Stimulated activated CD8-positive, alpha-beta memory T cell treated with anti-CD3 and anti-CD28 coated beads, Interleukin-4, amount 100 ng/mL, for 4 hours (primary cell): Measurements from ENCODE around the gene PKP1.

ENCODE experiments used
- DNase-seq, 2 donors: peaks; one replicate each; pipeline ENCODE4 v3.0.0-alpha.2; 2020; ENCODE audit warnings: low read depth in 2 of 2, low spot score in 1 of 2

Gene PKP1

GRCh38 chr1:201260648-201261311, 22.5 kb upstream of the PKP1 start:
- no peak for DNase-seq

- DNase-seq: no peak
Observed at GRCh38 chr1:201261771-201262547, 21.3 kb upstream of the PKP1 start.

DNA sequence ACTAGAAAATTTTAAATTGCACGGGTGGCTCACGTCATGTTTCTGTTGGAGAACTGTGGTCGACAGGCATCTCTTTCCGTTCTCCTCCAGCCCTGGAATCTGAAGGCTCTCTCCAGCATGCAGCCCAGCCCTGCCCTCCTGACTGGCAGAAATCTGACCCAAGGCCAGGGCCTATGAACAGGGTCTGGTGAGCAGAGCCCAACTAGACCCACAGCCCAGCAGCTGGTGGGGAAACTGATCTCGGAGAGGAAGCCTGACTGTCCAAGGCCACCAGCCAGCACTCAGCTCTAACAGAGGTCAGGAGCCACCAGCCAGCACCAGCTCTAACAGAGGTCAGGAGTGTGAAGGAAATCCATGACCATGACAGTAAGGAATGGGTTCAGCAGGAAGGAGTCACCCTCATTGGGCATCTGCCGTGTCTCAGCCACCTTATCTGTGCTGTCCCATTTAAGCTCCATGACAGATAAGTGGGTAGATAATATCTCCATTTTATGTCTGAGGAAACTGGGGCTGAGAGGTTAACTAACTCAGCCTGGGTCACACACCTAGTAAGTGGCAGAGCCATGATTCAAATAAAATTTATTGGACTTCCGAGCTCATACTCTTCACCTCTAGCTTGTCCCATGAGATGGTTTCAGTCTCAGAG, 20.2 kb upstream of the PKP1 start:
- DNase-seq: no peak

- no peak for DNase-seq
Observed at GRCh38 chr1:201264072-201264471, 19.2 kb upstream of the PKP1 start.

DNA sequence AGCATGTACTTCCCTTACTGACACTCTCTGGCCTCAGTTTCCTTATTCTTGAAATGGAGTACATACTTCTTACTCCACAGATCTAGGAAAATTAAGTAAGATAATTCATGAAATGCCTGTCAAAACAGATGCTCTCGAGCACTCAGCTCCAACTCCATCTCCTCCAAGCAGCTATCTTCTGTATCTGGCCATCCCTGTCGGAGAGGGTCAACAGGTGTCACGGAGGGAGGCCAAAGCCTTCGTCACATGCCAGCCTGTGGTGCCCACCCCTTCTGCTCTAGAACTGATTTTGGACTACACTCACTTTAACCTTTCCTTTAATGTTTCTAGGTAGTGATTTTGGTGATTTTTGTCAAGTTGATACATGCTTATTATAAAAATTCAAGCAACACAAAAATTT, 18.8 kb upstream of the PKP1 start:
- DNase-seq: no peak

GRCh38 chr1:201265756-201266155, 17.6 kb upstream of the PKP1 start:
- no peak for DNase-seq

DNA sequence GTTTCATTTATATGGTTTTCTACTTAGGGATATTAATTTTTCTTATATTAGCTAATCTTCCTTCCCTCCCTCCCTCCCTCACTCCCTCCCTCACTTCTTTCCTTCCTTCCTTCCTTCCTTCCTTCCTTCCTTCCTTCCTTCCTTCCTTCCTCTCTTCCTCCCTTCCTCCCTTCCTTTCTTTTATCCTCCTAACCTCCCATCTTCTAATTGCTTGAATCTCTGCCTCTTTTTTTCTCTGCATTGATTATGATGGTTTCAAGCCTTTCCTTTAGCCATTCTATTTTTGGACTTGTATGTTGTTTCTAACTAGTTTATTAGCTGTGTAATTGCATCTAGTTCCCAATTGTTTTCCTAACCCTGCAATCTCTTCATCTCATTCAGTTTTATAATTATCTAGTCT, 17.0 kb upstream of the PKP1 start:
- DNase-seq: no peak

- DNase-seq: no peak
Observed at GRCh38 chr1:201266774-201267173, 16.5 kb upstream of the PKP1 start.

DNA sequence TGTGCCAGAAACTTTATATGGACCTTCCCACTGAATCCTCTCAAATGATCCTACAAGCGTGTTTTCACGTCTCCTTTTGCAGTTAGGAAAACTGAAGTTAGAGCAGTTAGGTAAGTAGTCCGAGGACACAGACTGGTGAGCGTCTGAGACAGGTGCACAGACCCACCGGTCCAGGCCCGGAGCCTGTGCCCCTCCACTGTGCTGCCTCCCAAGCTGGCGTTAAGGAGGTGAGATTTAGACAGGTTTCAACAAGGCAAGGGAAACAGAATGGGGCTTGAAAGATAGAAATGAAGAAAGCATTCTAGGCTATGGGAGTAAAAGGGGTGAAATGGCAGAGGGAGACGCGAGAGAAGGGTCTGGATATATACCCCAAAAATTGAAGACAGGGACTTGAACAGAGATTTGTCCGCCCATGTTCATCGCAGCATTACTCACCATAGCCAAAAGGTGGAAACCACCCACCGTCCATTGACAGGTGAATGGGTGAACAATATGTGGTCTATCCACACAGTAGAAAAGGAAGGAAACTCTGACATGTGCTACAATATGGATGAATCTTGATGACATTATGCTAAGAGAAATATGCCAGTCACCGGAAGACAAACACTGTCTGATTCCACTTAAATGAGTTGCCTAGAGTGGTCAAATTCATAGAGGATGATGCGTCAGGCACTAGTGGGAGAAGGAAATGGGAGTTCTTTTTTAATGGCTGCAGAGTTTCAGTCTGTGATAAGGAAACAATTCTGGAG, 15.7 kb upstream of the PKP1 start:
- DNase-seq: no peak

DNA sequence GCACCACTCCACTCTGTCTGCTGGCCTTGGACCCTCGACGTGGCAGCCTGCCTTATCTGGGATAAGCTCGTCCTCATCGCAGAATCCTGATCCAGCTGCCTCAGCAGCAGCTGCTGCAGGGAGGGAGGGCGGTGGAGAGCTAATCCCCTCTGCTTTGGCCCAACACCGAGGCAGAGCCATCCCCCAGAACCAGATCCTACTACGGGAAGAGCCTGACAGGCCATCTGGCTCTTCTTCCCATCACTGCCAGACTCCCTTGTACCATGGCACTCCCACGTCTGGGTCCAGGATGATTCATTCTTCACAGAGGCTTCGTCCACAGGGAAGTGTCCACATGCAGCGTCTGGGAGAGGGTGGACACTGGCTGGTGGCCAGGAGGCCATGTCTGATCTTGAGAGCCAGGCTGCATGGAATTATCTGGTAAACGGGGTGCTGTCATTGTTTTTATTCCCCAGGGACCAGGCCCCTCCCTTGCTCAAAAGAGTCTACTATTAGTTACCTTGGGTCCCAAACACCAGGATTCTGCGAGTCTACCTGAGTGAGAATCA, 14.6 kb upstream of the PKP1 start:
- no peak for DNase-seq

DNA sequence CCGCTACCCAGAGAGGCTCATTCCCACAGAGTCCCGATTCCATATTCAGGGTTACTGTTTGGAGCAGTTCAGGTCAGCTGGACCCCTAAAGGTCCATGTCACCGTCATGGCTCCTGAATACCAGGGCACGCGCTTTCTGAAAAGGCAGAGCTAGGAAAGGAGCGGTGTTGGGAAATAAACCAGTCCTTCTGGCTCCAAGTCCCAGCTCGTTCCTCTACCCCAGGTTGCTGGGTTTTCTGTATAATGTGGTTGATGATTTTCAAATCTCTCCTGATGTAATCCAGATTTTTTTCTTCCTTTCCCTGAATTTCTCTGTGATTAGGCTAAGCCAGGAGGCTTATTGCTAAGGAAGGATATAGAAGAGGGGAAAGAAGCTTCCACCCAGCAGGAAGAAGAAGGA, 14.0 kb upstream of the PKP1 start:
- no peak for DNase-seq

GRCh38 chr1:201269900-201270410, 13.4 kb upstream of the PKP1 start:
- DNase-seq: no peak

GRCh38 chr1:201270616-201271390, 12.5 kb upstream of the PKP1 start:
- no peak for DNase-seq

- DNase-seq: no peak
Observed at GRCh38 chr1:201272799-201273198, 10.5 kb upstream of the PKP1 start.

- DNase-seq: no peak
Observed at GRCh38 chr1:201274616-201275252, 8.6 kb upstream of the PKP1 start.

DNA sequence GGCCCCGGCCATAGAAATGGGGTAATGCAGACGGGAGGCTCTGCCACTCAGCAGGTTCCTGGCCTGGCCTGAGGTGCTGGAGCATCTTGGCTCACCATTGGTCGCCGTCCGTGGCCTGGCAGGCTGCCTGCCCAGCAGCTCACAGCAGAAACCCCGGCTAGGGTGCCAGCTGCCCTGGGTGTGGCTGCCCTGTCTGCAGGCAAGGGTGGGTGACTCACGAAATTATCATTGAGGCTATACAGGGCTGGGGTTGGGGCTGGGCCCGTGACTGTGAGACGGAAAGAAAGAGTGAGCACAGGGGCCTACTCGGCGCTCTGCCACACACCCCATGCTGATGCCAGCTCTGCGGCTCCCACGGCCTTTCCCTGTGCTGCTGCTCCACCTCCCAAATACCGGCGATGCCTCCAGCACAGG, 8.0 kb upstream of the PKP1 start:
- no peak for DNase-seq

DNA sequence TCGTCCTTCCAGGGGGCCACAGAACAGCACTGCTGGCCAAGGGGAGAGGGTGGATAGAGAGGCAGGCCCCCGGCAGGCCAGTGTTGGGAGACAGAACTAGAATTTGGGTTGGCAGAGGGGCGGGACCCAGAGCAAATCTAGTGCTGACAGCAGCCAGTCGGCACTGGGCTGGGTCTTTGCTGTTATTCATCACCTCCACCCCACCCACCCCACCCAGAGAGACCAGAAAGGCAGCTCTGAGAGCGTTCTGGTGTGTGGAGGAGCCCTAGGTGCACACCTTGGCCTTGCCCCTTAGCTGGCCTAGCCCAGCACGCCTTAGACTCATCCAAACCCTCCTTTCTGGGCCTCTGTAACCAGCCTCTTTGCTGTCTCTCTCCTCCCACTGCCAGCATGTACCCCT, 6.4 kb upstream of the PKP1 start:
- no peak for DNase-seq

DNA sequence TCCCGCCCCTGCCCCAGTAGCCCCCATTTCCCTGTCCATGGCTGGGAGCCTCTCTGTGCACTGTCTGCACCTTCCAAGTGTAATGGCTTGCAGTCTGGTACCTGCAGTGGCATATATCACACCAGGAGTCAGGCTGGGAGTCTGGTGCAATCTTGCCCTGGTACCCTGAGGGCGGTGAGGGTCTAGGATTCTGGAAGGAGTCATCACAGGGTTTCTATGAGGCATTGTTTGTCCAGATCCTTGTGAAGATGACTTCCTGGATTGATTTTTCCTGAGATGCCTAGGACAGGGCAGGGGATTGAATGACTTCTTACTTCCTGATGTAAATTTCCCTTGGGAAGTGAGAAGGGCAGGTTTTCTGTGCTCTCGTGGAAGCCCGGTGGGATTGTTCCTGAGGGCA, 5.9 kb upstream of the PKP1 start:
- no peak for DNase-seq

DNA sequence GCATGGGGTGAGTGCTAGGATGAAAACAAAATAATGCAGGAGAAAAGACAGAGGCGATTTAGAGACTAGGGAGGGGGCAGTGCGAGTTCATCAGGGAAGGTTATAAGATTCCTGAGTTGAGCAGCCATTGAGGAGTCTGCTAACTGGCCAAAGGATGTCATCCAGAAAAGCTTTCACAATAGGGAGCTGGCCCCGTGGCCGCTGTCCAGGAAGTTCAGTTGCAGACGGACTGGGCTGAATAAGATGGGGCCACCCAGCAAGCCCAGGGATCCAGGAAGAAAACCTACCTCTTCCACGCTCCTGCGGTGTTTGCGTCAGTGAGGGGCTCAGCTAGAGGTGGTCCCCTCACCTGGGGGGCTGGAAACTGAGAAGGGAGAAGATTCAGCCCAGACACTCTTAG, 4.0 kb upstream of the PKP1 start:
- DNase-seq: no peak

GRCh38 chr1:201280884-201281283, 2.4 kb upstream of the PKP1 start:
- no peak for DNase-seq
